NCI-H2227 (cell line): ENCODE measurements around the gene CHCHD2.
"Not testable (repeated sequence)": the region's sequence is repeated elsewhere in the genome, so short reads cannot be mapped to it uniquely, and the experiment has no call there.

ENCODE experiments used
- DNase-seq: peaks from one replicate; lab custom pipeline; 2025; ENCODE audit not compliant: unreplicated experiment; lab: John Stamatoyannopoulos, UW

CHCHD2 gene, protein sequence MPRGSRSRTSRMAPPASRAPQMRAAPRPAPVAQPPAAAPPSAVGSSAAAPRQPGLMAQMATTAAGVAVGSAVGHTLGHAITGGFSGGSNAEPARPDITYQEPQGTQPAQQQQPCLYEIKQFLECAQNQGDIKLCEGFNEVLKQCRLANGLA

GRCh38 chr7:56106108-56107073, at the start of gene CHCHD2:
CHCHD2 (minus strand) TSS chr7:56106476; CDS start chr7:56106413, 63 bp downstream.
- DNase-seq: peak; percentile 97

DNA sequence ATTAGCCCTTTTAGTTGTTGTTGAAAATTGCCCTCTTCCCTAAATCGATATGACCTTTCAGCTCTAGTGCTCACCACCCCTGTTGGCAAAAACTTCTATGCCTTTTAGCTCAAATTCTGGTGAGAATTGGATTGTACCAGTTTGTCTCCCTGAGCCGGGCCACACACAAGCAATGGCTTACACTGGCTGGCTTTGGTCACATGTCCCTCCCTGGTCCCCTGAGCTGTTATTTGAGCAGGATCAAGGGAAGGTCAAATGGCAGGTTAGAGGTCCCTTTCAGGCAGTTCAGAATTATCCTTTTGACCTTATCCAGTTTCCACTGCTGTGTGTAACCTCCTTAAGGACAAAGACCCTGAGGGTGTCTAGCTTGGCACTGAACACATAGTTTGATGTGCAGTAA, 24.8 kb upstream of the CHCHD2 start:
- not testable (repeated sequence) for DNase-seq

DNA sequence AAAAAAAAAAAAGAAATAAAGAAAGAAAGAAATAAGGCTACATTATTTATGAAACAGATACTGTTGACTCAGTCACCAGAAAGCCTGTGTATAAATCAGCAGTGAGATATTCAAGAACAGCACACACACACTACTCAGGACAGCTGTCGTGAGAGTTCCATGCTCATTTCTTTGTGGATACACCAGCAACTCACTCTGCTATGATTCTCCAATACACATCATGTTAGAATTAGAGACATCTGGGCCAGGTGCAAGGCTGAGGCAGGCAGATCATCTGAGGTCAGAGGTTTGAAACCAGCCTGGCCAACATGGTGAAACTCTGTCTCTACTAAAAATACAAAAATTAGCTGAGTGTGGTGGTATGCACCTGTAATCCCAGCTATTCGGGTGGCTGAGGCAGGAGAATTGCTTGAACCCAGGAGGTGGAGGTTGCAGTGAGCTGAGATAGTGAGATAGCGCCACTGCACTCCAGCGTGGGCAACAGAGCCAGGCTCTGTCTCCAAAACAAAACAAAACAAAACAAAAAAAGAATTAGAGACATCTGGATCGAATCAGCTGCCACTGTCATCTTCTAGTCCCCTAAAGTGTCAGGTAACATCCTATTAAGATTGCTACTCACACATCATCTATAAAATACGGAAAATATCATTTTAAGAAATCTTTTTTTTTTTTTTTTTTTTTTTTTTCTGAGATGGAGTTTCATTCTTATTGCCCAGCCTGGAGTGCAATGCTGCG, 21.1 kb upstream of the CHCHD2 start:
- DNase-seq: no peak

- no peak for DNase-seq
Observed at GRCh38 chr7:56125831-56126230, 19.6 kb upstream of the CHCHD2 start.

DNA sequence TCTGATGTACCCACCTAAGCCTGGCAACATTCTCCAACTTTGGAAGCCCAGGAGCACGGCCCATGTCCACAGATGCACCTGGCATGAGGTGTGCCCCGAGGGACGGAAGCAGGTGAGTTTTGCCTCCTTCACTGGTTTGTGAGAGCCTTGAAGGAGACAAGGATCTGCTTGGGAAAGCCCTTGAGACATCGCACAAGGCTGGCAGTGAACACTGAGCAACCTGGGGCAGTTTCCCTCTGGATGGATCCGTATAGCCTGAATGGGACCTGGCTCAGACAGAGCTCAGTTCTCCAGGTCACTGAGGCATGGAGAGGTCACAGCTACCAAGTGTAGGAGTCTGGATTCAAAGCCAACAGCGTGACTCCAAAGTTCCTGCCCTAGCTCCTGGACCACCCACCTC, 18.7 kb upstream of the CHCHD2 start:
- no peak for DNase-seq

DNA sequence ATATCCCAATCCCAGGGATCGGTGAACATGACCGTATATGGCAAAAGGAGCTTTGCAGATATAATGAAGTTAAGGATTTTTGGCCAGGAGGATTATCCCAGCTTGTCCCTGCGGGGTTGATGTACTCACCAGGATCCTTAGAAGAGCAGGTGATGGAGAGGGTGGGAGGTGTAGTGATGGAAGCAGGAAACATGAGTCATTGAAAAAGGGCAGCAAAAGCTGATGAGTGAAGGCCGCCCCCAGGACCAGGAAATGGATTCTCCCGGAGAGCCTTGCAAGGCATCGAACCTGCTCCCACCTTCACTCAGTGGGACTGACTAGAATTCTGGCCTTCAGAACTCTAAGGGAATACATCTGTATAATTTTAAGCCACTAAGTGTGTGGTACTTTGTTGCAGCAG, 15.2 kb upstream of the CHCHD2 start:
- no peak for DNase-seq

GRCh38 chr7:56115852-56116538, 9.7 kb upstream of the CHCHD2 start, which contains the start of gene NUPR2:
NUPR2 (minus strand) TSS chr7:56116417; CDS start chr7:56116314, 103 bp downstream.
- no peak for DNase-seq

DNA sequence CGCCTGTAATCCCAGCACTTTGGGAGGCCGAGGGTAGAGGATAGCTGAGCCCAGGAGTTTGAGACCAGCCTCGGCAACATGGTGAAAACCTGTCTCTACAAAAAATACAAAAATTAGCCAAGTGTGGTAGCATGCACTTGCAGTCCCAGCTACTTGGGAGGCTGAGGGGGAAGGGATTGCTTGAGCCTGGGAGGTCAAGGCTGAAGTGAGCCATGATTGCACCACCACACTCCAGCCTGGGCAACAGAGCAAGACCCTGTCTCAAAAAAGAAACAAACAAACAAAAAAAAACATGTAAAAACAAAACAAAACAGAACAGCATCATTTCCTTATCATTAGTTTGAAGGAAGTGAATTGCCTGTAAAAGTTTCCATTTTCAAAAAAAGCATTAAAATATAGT, 6.0 kb upstream of the CHCHD2 start:
- DNase-seq: not testable (repeated sequence)

DNA sequence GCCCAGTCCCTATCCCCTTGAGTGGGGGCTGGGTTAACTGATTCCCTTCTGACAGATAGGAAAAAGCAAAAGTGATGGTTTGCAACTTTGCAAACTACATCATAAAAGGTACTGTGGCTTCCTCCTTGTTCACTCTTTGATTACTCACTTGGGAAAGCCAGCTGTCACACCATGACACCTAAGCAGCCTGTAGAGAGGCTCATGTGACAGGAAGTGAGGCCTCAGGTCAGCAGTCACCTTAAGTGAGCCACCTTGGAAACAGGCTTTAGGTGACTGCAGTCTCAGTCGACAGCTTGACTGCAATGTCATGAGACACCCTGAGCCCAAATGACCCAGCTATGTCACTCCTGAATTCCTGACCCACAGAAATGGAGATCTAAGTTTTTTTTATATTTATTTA, 4.3 kb upstream of the CHCHD2 start:
- no peak for DNase-seq

- no peak for DNase-seq
Observed at GRCh38 chr7:56107954-56108258, 1.6 kb upstream of the CHCHD2 start.

- DNase-seq: peak; percentile 20
Observed at GRCh38 chr7:56105508-56105907, 768 bp downstream of the CHCHD2 start.

- DNase-seq: not testable (repeated sequence)
Observed at GRCh38 chr7:56104138-56104537, 2.1 kb downstream of the CHCHD2 start.

DNA sequence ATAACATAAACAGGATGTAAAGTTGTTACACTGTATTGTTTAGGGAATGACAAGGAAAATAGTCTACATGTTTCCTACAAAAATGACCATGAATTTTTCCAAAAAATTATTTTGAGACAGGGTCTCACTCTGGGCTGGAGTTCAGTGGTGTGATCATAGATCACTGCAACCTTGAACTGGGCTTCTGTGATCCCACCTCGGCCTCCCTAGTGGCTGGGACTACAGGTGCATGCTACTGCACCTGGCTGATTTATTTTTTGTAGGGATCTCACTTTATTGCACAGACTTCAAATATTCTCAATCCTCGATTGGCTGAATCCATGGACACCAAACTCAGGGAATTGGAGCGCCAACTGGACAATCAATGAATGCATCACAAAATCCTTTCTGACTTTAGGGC, 6.6 kb downstream of the CHCHD2 start:
- no peak for DNase-seq

DNA sequence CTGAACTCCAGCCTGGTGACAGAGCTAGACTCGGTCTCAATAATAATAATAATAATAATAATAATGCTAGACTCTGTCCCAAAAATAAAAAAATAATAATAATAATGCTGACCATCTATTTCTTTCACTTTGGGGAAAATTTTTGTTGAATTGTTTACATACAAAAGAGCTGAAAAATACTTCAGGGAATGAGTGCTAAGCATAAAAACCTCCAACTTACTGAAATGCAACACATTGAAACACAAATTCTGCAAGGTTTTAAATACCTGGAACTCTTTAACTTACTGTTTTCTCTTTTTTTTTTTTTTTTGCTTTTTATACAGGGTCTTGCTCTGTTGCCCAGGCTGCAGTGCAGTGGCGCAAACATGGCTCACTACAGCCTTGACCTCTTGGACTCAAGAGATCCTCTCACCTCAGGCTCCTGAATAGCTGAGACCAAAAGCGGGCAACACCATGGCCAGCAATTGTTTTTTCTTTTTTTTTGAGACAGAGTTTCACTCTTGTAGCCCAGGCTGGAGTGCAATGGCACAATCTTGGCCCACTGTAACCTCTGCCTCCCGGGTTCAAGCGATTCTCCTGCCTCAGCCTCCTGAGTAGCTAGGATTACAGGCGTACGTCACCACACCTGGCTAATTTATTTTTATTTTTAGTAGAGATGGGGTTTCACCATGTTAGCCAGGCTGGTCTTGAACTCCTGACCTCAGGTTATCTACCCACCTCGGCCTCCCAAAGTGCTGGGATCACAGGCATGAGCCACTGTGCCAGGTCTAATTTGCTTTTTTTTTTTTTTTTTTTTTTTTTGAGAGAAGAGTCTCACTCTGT, 7.9 kb downstream of the CHCHD2 start:
- not testable (repeated sequence) for DNase-seq

- no peak for DNase-seq
Observed at GRCh38 chr7:56097700-56098099, 8.6 kb downstream of the CHCHD2 start.

GRCh38 chr7:56092789-56093531, 13.3 kb downstream of the CHCHD2 start, which contains the start of gene PHKG1:
PHKG1 (minus strand) TSS chr7:56092952; CDS start chr7:56088941, 4,011 bp downstream.
- DNase-seq: no peak

GRCh38 chr7:56092388-56092787, 13.9 kb downstream of the CHCHD2 start:
- DNase-seq: not testable (repeated sequence)

- no peak for DNase-seq
Observed at GRCh38 chr7:56091591-56091990, 14.7 kb downstream of the CHCHD2 start.

DNA sequence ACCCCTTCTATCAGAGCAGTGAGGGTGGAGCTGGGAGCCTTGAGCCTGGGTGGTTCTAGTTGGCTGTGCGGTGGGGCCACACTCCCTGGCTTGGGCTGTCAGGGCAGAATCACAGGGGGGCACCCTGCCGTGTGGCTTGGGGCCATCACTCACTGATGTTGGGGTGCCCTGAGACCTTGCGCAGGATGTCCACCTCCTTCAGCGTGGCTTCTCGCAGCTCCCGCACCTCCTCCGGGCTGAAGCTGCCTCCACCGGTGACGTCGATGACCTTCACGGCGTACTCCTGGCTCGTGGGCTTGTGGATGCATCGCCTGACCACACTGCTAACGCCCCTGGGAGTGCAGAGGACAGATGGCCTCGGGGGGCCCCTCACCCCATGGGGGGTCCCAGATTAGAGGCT, 18.8 kb downstream of the CHCHD2 start:
- no peak for DNase-seq
